ENCODE measurements around the gene LYPD4.
"Not testable (repeated sequence)": the region's sequence is repeated elsewhere in the genome, so short reads cannot be mapped to it uniquely, and the experiment has no call there.

The LYPD4 gene
- 0 reads per million in 4 experiments for total RNA-seq

GRCh38 chr19:41844601-41845000, at the start of gene LYPD4:
TSS of gene LYPD4 (minus strand) at chr19:41844683. CDS start at chr19:41839285, 5,398 bp downstream.
- no peak for DNase-seq

GRCh38 chr19:41893899-41894298, 49.4 kb upstream of the LYPD4 start:
- DNase-seq, result no peak

DNA sequence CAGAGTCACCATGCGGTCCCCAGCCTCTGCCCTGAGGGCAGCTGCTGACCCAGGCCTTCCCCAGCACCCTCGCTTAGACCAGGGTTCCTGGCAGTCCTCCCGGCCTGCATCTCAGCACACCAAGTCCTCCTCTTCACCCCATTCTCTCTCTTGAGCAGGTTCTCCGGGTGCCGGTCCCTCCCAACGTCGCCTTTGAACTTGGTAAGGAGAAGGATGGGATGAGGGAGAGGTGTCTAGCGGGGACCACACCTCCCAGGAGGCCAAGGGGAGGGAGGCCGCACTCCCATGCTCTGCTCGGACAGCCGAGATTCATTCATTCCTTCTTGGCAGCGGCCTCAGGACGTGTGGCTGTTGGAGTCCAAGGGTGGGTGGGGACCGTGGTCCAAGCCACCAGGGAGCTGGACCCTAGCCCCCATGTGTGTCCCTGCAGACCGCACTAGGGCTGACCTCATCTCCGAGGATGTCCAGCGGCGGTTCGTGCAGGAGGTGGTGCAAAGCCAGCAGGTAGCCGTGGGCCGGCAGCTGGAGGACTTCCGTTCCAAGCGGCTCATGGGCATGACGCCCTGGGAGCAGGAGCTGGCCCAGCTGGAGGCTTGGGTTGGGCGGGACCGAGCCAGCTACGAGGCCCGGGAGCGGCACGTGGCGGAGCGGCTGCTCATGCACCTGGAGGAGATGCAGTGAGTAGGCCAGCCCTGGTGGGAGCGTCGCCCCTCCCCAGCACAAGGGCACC, 47.9 kb upstream of the LYPD4 start:
- no peak for DNase-seq

DNA sequence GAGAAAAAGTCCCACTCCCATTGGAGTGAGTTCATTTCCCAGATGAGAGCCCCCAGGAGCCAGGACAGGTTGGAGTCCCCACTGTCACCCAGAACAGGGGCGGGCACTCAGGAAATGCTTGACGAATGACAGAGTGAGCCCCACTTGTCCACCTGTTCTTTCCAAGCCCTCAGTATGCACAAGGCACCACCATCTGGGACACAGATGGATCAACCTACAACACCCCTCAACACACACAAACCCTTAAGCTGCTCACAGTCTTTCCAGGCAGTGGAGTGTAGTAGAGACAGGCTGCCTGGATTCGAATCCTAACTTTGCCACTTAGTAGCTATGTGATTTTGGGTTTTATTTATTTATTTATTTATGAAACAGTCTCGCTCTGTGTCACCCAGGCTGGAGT, 46.5 kb upstream of the LYPD4 start:
- no peak for DNase-seq

DNA sequence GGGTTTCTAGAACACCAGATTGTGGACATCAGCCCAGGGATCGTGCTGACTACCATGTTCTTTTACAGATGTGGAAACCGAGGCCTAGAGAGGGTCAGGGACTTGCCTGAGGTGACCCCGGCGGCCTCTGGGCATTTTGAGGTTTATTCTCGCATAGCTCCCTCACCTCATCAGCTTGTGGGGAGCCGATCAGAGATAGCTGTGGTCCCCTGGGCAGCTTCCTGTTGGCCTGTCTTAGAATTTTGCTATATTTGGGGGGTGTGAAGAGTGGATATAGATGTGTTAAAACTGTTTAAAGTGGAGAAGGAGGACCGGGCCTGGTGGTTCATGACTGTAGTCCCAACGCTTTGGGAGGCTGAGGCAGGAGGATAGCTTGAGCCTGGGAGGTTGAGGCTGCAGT, 45.4 kb upstream of the LYPD4 start:
- no peak for DNase-seq

GRCh38 chr19:41888926-41889325, 44.4 kb upstream of the LYPD4 start:
- DNase-seq, result peak; percentile 15

DNA sequence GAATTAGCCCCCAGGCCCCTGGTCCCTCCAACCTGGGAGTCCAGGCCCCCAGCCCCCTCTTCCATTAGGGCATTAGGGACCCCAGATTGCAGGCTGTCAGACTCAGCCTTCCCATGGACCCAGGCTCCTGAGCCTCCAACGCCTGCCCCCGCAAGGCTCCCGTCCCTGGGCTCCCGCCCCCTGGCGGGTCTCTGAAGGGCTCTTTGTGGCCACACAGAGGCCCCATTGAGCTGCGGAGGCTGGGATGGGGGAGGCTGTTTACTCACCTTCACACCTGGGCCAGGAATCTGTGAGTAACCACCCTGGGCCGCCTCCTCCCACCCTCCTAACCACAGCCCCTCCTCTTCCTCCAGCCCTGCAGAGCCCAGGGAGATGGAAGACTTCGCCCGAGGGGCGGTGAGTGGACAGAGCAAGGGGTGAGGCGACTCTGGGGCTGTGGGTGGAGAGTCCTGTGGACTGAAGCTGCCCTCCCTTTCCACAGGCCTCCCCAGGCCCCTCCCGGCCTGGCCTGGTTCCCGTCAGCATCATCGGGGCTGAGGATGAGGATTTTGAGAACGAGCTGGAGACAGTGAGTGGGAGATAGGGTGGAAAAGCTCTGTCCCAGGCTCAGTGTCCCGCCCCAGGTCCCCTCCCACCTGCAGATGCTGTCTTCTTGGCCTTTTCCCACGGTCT, 43.4 kb upstream of the LYPD4 start:
- peak; percentile 62 for DNase-seq

GRCh38 chr19:41886761-41887710, 42.6 kb upstream of the LYPD4 start:
- DNase-seq, result peak; percentile 57

DNA sequence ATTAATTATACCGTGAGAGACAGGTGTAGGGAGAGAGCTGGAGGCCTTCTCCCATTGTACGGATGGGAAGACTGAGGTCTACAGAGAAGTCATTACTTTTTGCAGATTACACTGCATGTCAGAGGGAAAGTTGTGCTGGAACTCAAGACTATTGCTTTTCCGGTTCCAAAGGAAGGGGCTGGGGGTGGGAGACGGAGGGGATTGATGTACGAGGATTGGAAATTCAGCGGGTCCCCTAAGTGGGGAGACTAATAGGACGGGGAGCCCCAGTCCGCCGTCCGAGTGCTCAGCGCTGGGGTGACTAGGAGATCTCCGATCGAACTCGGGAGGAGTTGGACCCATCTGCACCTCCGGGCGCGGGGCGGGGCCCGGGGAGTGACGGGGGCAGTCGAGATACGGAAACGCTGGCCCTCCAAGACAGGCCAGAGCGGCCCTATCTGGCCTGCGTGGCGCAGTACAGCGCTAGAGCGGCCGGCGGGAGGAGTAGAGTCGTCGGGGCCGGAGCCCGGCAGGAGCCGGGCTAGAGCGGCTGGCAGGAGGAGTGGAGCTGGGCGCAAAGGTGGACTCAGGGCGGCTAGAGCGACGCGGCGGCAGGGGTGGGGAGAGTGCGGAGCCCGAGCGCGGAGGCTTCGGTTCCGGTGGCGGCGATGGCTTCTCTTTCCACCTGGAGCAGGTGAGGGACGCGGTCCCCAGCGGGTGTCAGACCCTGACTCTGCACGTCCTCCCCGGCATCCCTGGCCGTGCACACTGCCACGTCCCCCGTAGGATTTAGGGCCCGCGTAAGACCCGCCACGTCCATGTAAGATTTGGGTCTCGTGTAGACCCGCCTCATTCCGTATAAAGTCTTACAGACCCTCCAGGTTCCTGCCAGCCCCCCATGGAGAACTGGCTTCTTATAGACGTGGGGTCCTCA, 39.6 kb upstream of the LYPD4 start:
- DNase-seq, result peak; percentile 70

- DNase-seq, result no peak
Measured at GRCh38 chr19:41883463-41883820, 39.0 kb upstream of the LYPD4 start.

- peak; percentile 27 for DNase-seq
Measured at GRCh38 chr19:41882568-41883462, 38.3 kb upstream of the LYPD4 start, which contains the start of gene ARHGEF1. TSS of gene ARHGEF1 (plus strand) at chr19:41883184. CDS start at chr19:41888083, 4,899 bp downstream.

DNA sequence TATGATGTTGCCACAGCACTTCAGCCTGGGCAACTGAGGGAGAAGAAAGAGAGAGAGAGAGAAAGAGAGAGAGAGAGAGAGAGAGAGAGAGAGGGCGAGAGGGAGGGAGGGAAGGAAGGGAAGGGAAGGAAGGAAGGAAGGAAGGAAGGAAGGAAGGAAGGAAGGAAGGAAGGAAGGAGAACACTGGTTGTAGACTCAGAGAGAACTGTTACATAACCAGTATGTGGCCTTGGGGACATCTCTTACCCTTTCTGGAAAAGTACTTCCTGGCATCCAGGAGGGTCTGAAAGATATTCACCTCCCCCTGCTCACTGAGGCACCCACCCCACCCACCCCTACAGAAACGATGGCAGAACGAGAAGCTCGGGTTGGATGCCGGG, 35.8 kb upstream of the LYPD4 start:
- DNase-seq, result no peak

- DNase-seq, result no peak
Measured at GRCh38 chr19:41879670-41880328, 35.3 kb upstream of the LYPD4 start.

DNA sequence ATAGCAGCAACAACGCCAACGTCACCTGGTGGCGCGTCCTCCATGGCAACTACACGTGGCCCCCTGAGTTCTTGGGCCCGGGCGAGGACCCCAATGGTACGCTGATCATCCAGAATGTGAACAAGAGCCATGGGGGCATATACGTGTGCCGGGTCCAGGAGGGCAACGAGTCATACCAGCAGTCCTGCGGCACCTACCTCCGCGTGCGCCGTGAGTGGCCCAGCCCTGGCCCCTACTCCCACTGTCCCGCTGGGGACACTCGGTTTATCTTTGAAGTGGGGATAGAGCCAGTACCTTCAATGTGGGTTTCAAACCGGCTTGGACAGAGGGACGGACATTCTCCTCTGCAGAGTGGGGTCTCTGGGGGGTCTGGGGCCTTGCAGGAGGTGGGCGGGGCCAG, 34.6 kb upstream of the LYPD4 start:
- DNase-seq, result no peak

GRCh38 chr19:41877916-41878905, 33.7 kb upstream of the LYPD4 start:
- no peak for DNase-seq

- DNase-seq, result no peak
Measured at GRCh38 chr19:41876847-41877832, 32.7 kb upstream of the LYPD4 start, which contains the start of gene CD79A. TSS of gene CD79A (plus strand) at chr19:41877279. CDS start at chr19:41877305, 26 bp downstream.

DNA sequence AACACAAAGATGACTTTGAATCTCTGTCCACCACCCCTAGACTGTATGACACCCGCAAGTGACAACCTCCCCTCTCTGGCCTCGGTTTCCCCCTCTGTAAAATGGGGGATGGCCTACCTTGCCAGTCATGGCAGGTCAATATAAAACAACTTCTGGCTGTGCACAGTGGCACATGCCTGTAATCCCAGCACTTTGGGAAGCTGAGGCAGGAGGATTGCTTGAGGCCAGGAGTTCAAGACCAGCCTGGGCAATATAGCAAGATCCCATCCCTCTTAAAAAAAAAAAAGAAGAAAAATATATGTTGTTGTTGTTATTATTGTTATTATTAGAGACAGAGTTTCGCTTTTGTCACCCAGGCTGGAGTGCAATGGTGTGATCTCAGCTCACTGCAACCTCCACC, 31.5 kb upstream of the LYPD4 start:
- DNase-seq, result not testable (repeated sequence)

All from effector CD8-positive, alpha-beta T cell (primary cell).